Activated CD8-positive, alpha-beta memory T cell treated with anti-CD3 and anti-CD28 coated beads, Interleukin-2, amount 10 ng/mL, durations not matched to agents 7 days and 5 days (primary cell): Measurements from ENCODE around the gene RSRC1. TPM values are rescaled to one million over a fixed set of nuclear protein-coding genes. Genes with fewer than 3 reads are reported as not detected.

ENCODE experiments used
- ATAC-seq: fragments of 150-1000 bp; cut with Tn5 transposase; one replicate; pipeline ENCODE4 v1.10.0; 2021; ENCODE audit warnings: moderate library complexity
- CTCF ChIA-PET: fragments of 350-600 bp; sonication (Branson Sonifier 250); formaldehyde crosslinking; loops from one replicate; lab custom pipeline; 2021; ENCODE audit warnings: antibody characterized with exemption; lab: Charles Lee
- DNase-seq: peaks from one replicate; pipeline ENCODE4 v3.0.0-alpha.2; 2020
- H3K27ac Mint-ChIP-seq: one replicate; pipeline ENCODE4 v1.8.0; 2021; ENCODE audit warnings: mild to moderate bottlenecking, mixed read lengths
- H3K27me3 Mint-ChIP-seq: one replicate; pipeline ENCODE4 v1.8.0; 2021; ENCODE audit warnings: mixed read lengths
- H3K36me3 Mint-ChIP-seq: one replicate; pipeline ENCODE4 v1.8.0; 2021; ENCODE audit warnings: mild to moderate bottlenecking, mixed read lengths
- H3K4me1 Mint-ChIP-seq: one replicate; pipeline ENCODE4 v1.8.0; 2021; ENCODE audit warnings: mixed read lengths
- H3K4me3 Mint-ChIP-seq: one replicate; pipeline ENCODE4 v1.8.0; 2021; ENCODE audit warnings: mild to moderate bottlenecking, moderate library complexity, mixed read lengths
- H3K9me3 Mint-ChIP-seq: one replicate; pipeline ENCODE4 v1.8.0; 2022; ENCODE audit warnings: low read depth, mixed read lengths
- total RNA-seq, 2 experiments: library from RNA; stranded (reverse); gene quantifications; one replicate each; pipeline ENCODE4 v1.2.3, GENCODE V29; 2021

Gene RSRC1
- total RNA-seq, 2 experiments from 2014 or later = 45.1 to 45.4 TPM

DNA sequence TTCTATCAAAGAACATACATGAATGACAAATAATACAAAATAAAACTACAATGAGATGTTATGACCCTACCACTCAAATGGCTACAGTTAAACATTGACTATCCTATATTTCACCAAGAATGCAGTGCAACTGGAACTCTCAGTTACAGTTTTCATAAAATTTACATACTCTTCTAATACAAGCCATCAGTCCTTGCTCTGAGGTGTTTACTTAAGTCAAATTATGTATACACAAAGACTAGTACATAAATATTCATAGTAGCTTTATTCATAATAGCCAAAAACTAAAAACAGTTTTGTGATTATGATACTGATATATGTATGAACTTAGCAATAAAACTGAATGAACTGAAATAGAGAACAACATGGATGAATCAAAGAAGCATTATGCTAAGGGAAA is 480.3 kb downstream of the RSRC1 start:
- Mint-ChIP-seq H3K27me3 (peaks cover 3% of the 10 kb centered on the region), H3K9me3 (no peaks in the 10 kb centered on the region), H3K36me3 (no peaks in the 10 kb centered on the region), H3K27ac (no peak overlapping the region), H3K4me1 (no peaks in the 10 kb centered on the region), H3K4me3 (no peak overlapping the region)
- DNase-seq = no peak
- CTCF ChIA-PET = interaction anchor here (1.0 kb wide), 1 partner anchor 54 kb away, joined by 3 read pairs; the partner anchor contains the start of gene GFM1
- ATAC-seq = no peak

Other genes starting within 250 kb of the RSRC1 start
- gene SHOX2, start 3.7 kb upstream of the RSRC1 start, total RNA-seq = not detected